Mesothelial cell of epicardium (in vitro differentiated cells): ENCODE results near the gene DMRTC1. TPM values are rescaled to one million over a fixed set of nuclear protein-coding genes. Genes with fewer than 3 reads are reported as not detected.
"Not testable (repeated sequence)": the region's sequence is repeated elsewhere in the genome, so short reads cannot be mapped to it uniquely, and the experiment has no call there.

Source experiments
- DNase-seq, 2 experiments: peaks; one replicate each; pipeline ENCODE4 v3.0.0; 2021; ENCODE audit warnings: low spot score in 2 of 2; ENCODE audit not compliant: unreplicated experiment in 2 of 2
- H3K27ac Mint-ChIP-seq: 2 replicates; pipeline ENCODE4 v1.8.0; 2021; ENCODE audit warnings: mixed read lengths
- H3K27me3 Mint-ChIP-seq: 2 replicates; pipeline ENCODE4 v1.8.0; 2021; ENCODE audit warnings: low read depth, mixed read lengths
- H3K36me3 Mint-ChIP-seq: 2 replicates; pipeline ENCODE4 v1.8.0; 2021; ENCODE audit warnings: mixed read lengths
- H3K4me1 Mint-ChIP-seq: 2 replicates; pipeline ENCODE4 v1.8.0; 2021; ENCODE audit warnings: mixed read lengths
- H3K4me3 Mint-ChIP-seq: 2 replicates; pipeline ENCODE4 v1.8.0; 2021; ENCODE audit warnings: mild to moderate bottlenecking, moderate library complexity, mixed read lengths
- H3K9me3 Mint-ChIP-seq: 2 replicates; pipeline ENCODE4 v1.8.0; 2021; ENCODE audit warnings: mixed read lengths
- total RNA-seq: library from RNA; stranded (reverse); gene quantifications from 3 replicates; pipeline ENCODE4 v1.2.1, GENCODE V29; 2021

Gene DMRTC1, protein sequence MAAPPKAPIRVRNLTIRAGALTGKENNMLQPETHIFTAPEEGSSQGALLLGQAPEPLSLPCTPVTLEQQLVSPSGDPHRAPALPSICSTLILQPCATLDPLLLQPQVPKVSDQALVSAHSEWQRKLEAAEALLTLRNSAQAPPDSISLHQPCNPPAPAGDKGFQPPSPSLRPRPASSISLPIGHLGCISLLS
- 0.65 to 2.1 TPM (median 0.88 TPM) in 3 replicates for total RNA-seq

DNA sequence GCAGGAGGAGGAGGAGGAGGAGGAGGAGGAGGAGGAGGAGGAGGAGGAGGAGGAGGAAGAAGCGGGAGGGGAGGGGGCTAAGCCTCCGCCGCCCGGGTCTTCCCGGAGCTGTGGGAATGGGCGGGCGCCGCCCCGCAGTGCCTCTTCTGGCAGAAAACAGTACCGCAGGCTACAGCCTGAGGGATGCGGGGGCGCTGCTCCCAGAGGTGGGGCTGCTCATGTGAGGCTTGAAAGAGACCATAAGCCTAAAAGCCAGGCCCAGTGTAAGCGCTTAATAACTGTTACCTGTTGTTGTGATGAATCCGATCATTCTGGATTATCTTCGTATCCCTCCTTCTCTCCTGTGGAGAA, at the start of gene DMRTC1:
DMRTC1 (minus strand) TSS at position 19 of the 351 bp plus-strand sequence. CDS start 68,143 bp downstream, outside the sequence.
- H3K9me3 Mint-ChIP-seq, H3K4me3 Mint-ChIP-seq, H3K4me1 Mint-ChIP-seq, H3K36me3 Mint-ChIP-seq, H3K27ac Mint-ChIP-seq, H3K27me3 Mint-ChIP-seq, DNase-seq: not testable (repeated sequence)

DNA sequence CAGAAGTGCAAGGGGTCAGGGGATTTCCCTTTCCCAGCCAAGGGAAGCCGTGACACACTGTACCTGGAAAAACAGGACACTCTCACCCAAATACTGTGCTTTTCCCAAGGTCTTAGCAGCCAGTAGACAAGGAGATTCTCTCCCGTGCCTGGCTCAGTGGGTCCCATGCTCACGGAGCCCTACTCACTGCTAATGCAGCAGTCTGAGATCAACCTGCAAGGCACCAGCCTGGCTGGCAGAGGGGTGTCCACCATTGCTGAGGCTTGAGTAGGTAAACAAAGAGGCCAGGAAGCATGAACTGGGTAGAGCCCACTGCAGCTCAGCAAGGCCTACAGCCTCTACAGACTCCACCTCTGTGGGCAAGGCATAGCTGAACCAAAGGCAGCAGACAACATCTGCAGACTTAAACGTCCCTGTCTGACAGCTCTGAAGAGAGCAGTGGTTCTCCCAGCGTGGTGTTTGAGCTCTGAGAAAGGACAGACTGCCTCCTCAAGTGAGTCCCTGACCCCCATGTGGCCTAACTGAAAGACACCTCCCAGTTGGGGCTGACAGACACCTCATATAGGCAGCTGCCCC, 37.3 kb upstream of the DMRTC1 start:
- peaks cover 29% of the 10 kb centered on the region for H3K9me3 Mint-ChIP-seq
- H3K27ac Mint-ChIP-seq, DNase-seq, H3K27me3 Mint-ChIP-seq, H3K4me1 Mint-ChIP-seq, H3K4me3 Mint-ChIP-seq, H3K36me3 Mint-ChIP-seq: not testable (repeated sequence)

DNA sequence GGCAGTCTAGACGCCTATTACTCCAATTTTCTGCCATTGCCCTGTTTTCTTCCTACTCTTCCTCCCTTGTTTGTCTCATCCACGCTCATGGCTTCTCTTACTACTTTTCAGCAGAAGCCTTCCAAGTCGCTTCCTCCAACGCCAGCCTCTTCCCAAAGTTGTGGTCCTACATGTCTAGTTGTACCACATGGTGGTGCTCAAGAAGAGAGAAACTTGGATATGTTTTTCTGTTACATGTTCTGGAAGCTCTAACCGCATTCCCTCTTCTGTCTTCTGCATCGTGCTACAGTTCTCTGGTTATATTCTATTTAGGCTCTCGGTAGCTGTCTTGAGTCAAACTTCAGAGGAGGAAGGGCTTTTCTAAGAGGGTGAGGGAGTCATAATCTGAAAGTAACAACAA, 31.2 kb upstream of the DMRTC1 start:
- not testable (repeated sequence) for H3K27me3 Mint-ChIP-seq, H3K36me3 Mint-ChIP-seq, H3K4me1 Mint-ChIP-seq, H3K9me3 Mint-ChIP-seq, DNase-seq, H3K27ac Mint-ChIP-seq, H3K4me3 Mint-ChIP-seq

DNA sequence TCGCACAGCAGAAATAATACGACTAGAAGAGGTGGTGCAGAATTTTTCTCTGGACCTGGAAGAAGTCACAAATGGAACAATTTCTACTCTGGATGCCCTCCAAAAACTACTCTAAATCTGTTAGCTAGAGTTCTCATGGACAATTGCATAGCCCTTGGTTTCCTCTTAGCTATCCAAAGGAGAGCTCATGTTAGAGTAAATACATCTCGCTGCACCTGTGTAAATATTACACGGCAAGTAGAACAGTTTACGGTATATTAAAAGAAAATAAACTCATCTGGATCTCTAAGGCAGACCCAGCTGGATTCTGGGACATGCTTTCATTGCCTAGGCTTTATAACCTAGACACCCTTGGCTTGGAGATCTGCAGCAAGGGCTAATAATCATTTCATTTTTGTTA, 28.2 kb upstream of the DMRTC1 start:
- not testable (repeated sequence) for H3K27me3 Mint-ChIP-seq, H3K9me3 Mint-ChIP-seq, H3K36me3 Mint-ChIP-seq, H3K4me1 Mint-ChIP-seq, H3K27ac Mint-ChIP-seq, DNase-seq, H3K4me3 Mint-ChIP-seq

DNA sequence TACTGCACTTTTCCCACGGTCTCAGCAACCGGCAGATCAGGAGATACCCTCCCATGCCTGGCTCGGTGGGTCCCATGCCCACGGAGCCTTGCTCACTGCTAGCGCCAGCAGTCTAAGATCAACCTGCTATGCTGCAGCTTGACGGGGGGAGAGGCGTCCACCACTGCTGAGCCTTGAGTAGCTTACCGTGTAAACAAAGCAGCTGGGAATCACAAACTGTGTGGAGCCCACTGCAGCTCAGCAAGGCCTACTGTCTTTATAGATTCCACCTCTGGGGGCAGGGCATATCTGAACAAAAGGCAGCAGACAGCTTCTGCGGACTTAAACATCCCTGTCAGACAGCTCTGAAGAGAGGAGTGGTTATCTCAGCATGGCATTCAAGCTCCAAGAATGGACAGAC, 16.3 kb upstream of the DMRTC1 start:
- not testable (repeated sequence) for DNase-seq, H3K27ac Mint-ChIP-seq, H3K4me1 Mint-ChIP-seq, H3K4me3 Mint-ChIP-seq, H3K9me3 Mint-ChIP-seq, H3K27me3 Mint-ChIP-seq, H3K36me3 Mint-ChIP-seq

DNA sequence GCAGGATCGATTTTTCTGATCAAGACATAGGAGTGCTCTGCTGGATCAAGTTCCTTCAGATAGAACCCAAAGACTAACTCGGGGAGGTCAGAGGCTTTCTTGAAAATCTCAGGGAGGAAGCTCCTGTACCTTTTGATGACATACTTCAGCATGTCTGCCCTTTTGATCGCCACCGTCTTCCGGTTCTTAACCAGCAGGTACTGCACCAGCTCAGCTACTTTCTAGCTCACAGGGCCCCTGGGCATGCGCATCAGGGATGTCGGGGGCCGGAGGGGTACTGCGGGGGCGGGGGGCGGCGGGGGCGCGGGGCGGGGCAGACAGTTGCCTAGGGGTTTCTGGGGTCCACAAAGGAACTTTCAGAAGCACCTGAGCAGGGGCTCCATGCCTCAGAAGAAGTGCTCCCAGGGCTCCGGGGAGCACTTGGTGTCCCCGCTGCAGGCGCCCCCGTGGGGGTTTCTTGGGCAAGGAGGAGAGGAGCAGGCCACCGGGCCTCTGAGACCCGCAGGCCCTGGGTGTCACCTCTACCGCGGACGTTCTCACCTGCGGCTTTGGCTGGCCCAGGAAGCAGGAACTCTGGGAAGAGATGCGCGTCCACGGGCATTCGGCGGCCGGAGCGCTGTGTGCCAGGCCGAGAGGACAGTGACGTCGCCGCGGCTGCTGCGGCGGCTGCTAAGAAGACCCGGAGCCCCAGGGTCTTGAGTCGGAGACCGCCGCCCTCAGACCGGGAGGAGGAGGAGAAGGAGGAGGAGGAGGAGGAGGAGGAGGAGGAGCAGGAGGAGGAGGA, 410 bp downstream of the DMRTC1 start:
- not testable (repeated sequence) for H3K4me3 Mint-ChIP-seq, H3K36me3 Mint-ChIP-seq, H3K27me3 Mint-ChIP-seq, H3K9me3 Mint-ChIP-seq, H3K27ac Mint-ChIP-seq, DNase-seq, H3K4me1 Mint-ChIP-seq

DNA sequence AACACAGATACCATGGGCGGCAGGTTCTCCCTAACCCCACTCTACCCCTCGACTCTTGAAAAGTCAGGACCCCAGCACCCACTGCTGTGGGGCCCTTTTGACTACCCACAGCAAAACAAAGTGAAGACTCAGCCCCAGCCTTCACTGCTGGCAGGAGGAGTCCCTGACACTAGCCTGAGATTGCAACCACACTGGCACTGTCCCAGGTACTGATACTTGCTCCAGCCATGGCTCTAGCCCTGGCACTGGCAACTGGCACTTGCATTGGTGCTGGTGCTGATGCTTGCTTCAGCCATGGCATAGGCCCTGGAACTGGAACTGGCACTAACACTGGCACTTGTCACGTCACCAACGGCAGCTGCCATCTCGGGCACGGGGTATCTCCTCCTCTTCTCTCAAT, 1.4 kb downstream of the DMRTC1 start:
- H3K4me3 Mint-ChIP-seq, H3K27me3 Mint-ChIP-seq, H3K27ac Mint-ChIP-seq, H3K4me1 Mint-ChIP-seq, DNase-seq, H3K9me3 Mint-ChIP-seq, H3K36me3 Mint-ChIP-seq: not testable (repeated sequence)

DNA sequence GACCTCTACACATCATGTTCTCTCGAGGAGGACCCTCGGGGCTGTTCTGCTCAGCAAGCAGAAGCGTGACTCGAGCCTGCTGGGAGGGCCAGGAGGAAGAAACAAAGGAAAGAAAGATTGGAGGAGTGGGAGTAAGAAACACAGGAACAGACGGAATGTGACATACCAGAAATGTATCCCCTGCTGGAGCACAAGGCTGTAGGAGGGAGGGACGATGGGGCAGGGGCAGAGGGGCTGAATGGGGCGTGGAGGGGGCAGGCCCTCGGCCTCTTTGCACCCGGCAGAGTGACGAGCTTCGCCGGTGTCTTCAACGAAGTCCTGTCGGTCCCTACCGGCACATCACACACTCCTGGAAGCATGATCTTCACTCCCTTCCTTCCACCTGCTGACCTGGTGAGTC, 5.7 kb downstream of the DMRTC1 start, which contains the start of gene FAM236A:
FAM236A (plus strand) TSS at position 301 of the 400 bp plus-strand sequence; CDS start at position 358, 57 bp downstream.
- H3K4me1 Mint-ChIP-seq, H3K36me3 Mint-ChIP-seq, H3K4me3 Mint-ChIP-seq, H3K9me3 Mint-ChIP-seq, H3K27me3 Mint-ChIP-seq, H3K27ac Mint-ChIP-seq, DNase-seq: not testable (repeated sequence)

DNA sequence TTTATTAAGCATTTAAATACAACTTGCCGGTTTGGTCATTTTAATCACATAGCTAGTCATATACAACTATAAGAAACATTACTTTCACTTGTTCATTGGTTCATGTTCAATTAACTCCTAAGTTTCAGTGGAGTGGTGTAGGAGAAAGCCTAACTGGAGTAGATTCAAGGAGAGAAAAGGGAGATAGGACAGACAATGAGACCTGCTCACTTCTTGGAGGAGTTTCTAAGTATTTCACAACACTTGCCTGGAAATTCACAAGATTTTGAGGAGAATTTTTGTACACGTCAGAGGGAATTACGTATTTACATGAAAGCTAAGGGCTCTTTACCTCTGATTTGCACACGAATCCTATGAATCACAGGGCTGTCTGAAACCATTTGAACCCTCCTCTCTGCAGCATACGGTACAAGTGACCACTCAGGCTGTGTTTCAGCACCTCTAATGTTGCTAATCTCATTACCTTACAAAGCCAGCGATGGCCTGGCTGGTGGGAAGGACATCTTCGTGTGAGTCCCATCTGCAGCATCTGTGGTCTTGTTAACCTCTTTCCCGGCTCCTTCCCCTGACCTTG, 6.7 kb downstream of the DMRTC1 start:
- DNase-seq, H3K4me1 Mint-ChIP-seq, H3K27ac Mint-ChIP-seq, H3K9me3 Mint-ChIP-seq, H3K36me3 Mint-ChIP-seq, H3K4me3 Mint-ChIP-seq, H3K27me3 Mint-ChIP-seq: not testable (repeated sequence)

DNA sequence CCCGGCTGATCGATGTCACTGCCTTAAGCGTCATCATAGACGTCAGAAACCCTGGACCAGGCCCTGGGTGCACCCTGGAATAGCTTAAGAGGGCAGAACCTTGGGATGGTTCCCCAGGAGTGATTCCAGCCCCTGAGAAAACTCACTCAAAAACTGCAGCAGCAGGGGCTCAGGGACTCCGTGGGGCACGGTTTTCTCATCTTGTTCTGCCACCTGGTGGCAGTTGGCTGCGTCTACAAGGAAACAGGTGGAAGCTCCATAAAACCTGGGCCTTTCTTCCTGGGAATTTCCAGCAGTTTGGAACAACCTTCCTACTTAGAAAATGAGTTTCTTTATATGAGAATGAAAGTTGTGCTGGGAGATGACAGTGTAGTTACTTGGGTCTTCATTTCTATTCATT, 7.2 kb downstream of the DMRTC1 start:
- H3K36me3 Mint-ChIP-seq, DNase-seq, H3K4me1 Mint-ChIP-seq: not testable (repeated sequence)

DNA sequence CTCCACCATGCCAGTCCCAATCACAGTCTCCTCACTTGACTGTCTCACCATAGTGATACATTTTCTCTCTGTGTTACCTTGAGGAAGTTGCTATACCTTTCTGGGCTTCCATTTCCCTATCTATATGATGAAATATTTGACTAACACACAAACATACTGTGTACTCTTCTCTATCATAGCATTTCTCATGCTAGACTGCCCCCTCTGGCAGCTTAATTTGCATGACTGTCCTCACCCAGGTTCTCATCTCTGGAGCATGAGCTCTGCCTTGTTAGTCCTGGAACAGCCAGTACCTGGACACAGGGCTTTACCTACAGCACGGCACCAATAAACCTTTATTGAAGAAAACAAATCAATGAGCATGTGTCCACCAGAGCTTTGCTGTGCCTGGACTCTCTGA, 11.4 kb downstream of the DMRTC1 start:
- H3K4me1 Mint-ChIP-seq, H3K36me3 Mint-ChIP-seq, H3K27ac Mint-ChIP-seq, H3K9me3 Mint-ChIP-seq, H3K4me3 Mint-ChIP-seq, H3K27me3 Mint-ChIP-seq, DNase-seq: not testable (repeated sequence)

More for the DNA sequence above, 7.2 kb downstream of the DMRTC1 start:
- not testable (repeated sequence) for H3K27me3 Mint-ChIP-seq, H3K4me3 Mint-ChIP-seq, H3K9me3 Mint-ChIP-seq, H3K27ac Mint-ChIP-seq

DNA sequence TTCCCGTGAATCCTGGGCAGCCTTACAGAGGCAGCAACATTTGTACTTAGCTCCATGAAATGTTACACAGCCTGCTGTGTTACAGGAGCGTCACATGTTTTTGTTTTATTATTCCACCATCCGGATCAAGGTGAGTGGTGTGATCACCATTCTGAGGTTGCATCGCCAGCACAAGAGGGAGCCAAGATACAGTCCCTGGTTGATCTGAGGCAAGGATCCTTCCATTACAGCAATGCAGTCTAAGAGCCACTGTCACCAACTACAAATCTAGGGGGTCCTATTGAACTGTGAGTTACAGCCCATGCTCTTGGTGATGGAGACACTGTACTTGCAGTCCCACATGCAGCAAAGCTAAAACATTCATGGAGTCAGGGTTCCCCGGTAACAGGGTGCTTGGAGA, 27.5 kb downstream of the DMRTC1 start:
- not testable (repeated sequence) for H3K4me1 Mint-ChIP-seq, H3K4me3 Mint-ChIP-seq

DNA sequence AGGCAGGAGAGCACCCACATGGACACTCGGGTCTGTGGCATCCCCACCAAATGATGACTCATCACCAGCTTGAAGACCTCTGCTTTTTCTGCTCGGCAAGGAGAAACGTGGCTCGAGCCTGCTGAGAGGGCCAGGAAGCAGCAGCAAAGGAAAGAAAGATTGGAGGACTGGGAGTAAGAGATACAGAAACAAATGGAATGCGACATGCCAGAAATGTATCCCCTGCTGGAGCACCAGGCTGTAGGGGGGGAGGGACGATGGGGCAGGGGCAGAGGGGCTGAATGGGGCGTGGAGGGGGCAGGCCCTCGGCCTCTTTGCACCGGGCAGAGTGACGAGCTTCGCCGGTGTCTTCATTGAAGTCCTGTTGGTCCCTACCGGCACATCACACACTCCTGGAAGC, 31.3 kb downstream of the DMRTC1 start, which contains the start of gene FAM236C:
FAM236C (plus strand) TSS at position 301 of the 400 bp plus-strand sequence. CDS start 100 bp downstream, outside the sequence.
- not testable (repeated sequence) for H3K4me1 Mint-ChIP-seq, H3K4me3 Mint-ChIP-seq, H3K36me3 Mint-ChIP-seq, H3K9me3 Mint-ChIP-seq, DNase-seq, H3K27me3 Mint-ChIP-seq, H3K27ac Mint-ChIP-seq

More for the DNA sequence above, 27.5 kb downstream of the DMRTC1 start:
- not testable (repeated sequence) for H3K36me3 Mint-ChIP-seq, H3K27me3 Mint-ChIP-seq, DNase-seq, H3K27ac Mint-ChIP-seq, H3K9me3 Mint-ChIP-seq

DNA sequence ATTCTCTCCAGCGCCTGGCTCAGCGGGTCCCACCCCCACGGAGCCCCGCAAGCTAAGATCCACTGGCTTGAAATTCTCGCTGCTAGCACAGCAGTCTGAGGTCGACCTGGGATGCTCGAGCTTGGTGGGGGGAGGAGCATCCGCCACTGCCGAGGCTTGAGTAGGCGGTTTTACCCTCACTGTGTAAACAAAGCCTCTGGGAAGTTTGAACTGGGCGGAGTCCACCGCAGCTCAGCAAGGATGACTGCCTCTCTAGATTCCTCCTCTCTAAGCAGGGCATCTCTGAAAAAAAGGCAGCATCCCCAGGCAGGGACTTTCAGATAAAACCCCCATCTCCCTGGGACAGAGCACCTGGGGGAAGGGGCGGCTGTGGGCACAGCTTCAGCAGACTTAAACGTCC, 53.9 kb downstream of the DMRTC1 start:
- H3K27me3 Mint-ChIP-seq, H3K9me3 Mint-ChIP-seq, H3K4me1 Mint-ChIP-seq, H3K4me3 Mint-ChIP-seq, DNase-seq, H3K36me3 Mint-ChIP-seq, H3K27ac Mint-ChIP-seq: not testable (repeated sequence)
